Measurements from ENCODE around the gene CALML3. TPM values are rescaled to one million over a fixed set of nuclear protein-coding genes. Genes with fewer than 3 reads are reported as not detected.

CALML3 gene
- total and polyA plus RNA-seq, 10 donors, result 0.10 TPM; not detected in 9

GRCh38 chr10:5547931-5548660 lies 23.3 kb downstream of the CALML3 start:
- 37 to 54% (median 43%) methylated on average over 16 of the region's 16 CpGs for whole genome bisulfite sequencing, 5 donors
- H3K4me1 ChIP-seq, result peaks cover 0 to 33% (median 11%) of the 10 kb centered on the region in 6 donors

GRCh38 chr10:5549462-5550249 lies 24.9 kb downstream of the CALML3 start:
- no peak overlapping the region for H3K27ac ChIP-seq
- peaks cover 0 to 6% (median 0%) of the 10 kb centered on the region in 7 donors for H3K27me3 ChIP-seq (replicated peaks in 1 of 7)
- 91 to 97% (median 96%) methylated on average over 16 of the region's 16 CpGs for WGBS, 5 donors
- no peaks in the 10 kb centered on the region for H3K36me3 ChIP-seq
- H3K4me3 ChIP-seq, result no peak overlapping the region
- intact Hi-C loops (cut with DNase I; ENCODE audit: low total_unique reads), result no loop called here
- H3K4me1 ChIP-seq, result peaks cover 0 to 33% (median 11%) of the 10 kb centered on the region in 6 donors
- TF ChIP-seq POLR2A (IDR thresholded peaks at IDR 0.05), result no peak
- TF ChIP-seq POLR2AphosphoS5 (IDR thresholded peaks at IDR 0.05), result no peak
- no peak for TF ChIP-seq CTCF (IDR thresholded peaks at IDR 0.05 in 8 of 11, conservative IDR thresholded peaks at IDR 0.05 in 3 of 11)
- no peaks in the 10 kb centered on the region for H3K9me3 ChIP-seq
- DNase-seq, result no peak

More at GRCh38 chr10:5547931-5548660, 23.3 kb downstream of the CALML3 start:
- Histone ChIP-seq H3K27me3 (replicated peaks in 1 of 7) (no peaks in the 10 kb centered on the region), H3K4me3 (peak overlapping the region in 4 of 8 donors; percentile 2 to 51 (median 24)), H3K9me3 (peaks cover 0 to 12% (median 8%) of the 10 kb centered on the region in 8 donors), H3K27ac (peak overlapping the region in 4 of 8 donors; percentile 12 to 77 (median 54)), H3K36me3 (no peaks in the 10 kb centered on the region)
- DNase-seq, result peak; percentile 75
- intact Hi-C loops (cut with DNase I; ENCODE audit: low total_unique reads), result no loop called here
- TF ChIP-seq CTCF (IDR thresholded peaks at IDR 0.05 in 8 of 11, conservative IDR thresholded peaks at IDR 0.05 in 3 of 11), result no peak
- TF ChIP-seq POLR2AphosphoS5 (IDR thresholded peaks at IDR 0.05), result no peak

GRCh38 chr10:5550250-5550545 lies 25.4 kb downstream of the CALML3 start:
- no peak overlapping the region for H3K27ac ChIP-seq
- H3K4me3 ChIP-seq, result no peak overlapping the region
- intact Hi-C loops (cut with DNase I; ENCODE audit: low total_unique reads), result no loop called here
- H3K4me1 ChIP-seq, result peaks cover 0 to 33% (median 11%) of the 10 kb centered on the region in 6 donors
- WGBS, 5 donors, result 60 to 82% (median 73%) methylated on average over 1 of the region's 1 CpG
- peak; percentile 48 for DNase-seq
- H3K9me3 ChIP-seq, result no peaks in the 10 kb centered on the region
- H3K36me3 ChIP-seq, result no peaks in the 10 kb centered on the region
- H3K27me3 ChIP-seq (replicated peaks in 1 of 7), result peaks cover 0 to 6% (median 0%) of the 10 kb centered on the region in 7 donors
- TF ChIP-seq CTCF (IDR thresholded peaks at IDR 0.05 in 8 of 11, conservative IDR thresholded peaks at IDR 0.05 in 3 of 11) (no peak), POLR2A (IDR thresholded peaks at IDR 0.05) (no peak), POLR2AphosphoS5 (IDR thresholded peaks at IDR 0.05) (no peak)

Measured in spleen (tissue), 11 donors.